ENCODE data around the gene HSPB6. TPM values are rescaled to one million over a fixed set of nuclear protein-coding genes. Genes with fewer than 3 reads are reported as not detected.

HSPB6 gene
- total and polyA plus RNA-seq, 2 of the 8 experiments (the other 6 are each of a cell fraction or from before 2014, with no cell fraction given) = 0.91 TPM; not detected in 1

DNA sequence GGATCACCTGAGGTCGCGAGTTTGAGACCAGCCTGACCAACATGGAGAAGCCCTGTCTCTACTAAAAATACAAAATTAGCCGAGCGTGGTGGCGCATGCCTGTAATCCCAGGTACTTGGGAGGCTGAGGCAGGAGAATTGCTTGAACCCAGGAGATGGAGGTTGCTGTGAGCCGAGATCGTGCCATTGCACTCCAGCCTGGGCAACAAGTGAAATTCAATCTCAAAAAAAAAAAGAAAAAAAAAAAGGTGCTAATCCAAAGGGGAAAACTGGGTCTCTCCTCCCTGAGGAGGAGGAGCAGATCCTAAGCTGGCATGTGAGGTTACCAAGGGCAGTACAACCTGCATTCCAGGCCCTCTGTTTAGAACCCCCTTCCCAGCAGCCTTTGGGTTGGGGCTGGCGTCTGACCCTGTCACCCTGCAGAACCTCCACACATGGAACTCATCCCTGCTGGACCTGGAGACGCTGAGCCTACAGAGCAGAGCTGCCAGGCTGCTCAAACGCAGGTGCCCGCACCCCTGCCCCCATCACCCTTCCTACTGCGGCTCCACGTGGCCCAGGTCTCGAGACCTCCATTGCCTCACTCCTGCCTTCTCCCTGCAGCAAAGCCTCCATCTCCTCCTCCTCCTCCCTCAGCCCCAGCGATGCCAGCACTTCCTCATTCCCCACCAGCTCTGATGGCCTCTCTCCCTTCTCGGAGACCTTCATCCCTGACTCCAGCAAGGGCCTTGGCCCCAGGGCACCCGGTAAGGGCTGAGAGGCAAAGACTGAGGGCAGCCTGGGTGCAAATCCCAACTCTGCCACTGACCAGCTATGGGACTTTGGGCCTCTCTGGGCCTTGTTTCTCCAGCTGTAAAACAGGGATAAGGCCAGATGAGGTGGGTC lies 7.8 kb upstream of the HSPB6 start (continued):
- no peak for TF ChIP-seq KDM4A (IDR thresholded peaks at IDR 0.05; ENCODE audit: low read depth, low read length, severe bottlenecking)
- no peak for TF ChIP-seq NRF1 (IDR thresholded peaks at IDR 0.05; ENCODE audit: low read depth, low read length)
- no peak for TF ChIP-seq KDM1A (IDR thresholded peaks at IDR 0.05; ENCODE audit: borderline replicate concordance, low read length)
- TF ChIP-seq ZNF274 (IDR thresholded peaks at IDR 0.05; ENCODE audit: borderline replicate concordance, extremely low read depth, low read length) = no peak
- no peak for TF ChIP-seq CHD2 (IDR thresholded peaks at IDR 0.05; ENCODE audit: low read length)

Measured in H1 (cell line).